Panc1 (cell line): Measurements from ENCODE around the gene SEC14L5. TPM values are rescaled to one million over a fixed set of nuclear protein-coding genes. Genes with fewer than 3 reads are reported as not detected.

Experiments used
- ATAC-seq: fragments of 200-7000 bp; cut with Tn5 transposase; 2 replicates; pipeline ENCODE4 v1.9.1; 2020; ENCODE audit warnings: mild to moderate bottlenecking, moderate library complexity
- BruUV-seq: library from RNA; stranded (reverse); fragments of 400-500 nt; replicated peaks from 2 replicates; lab custom pipeline; 2021; lab: Mats Ljungman, UMichigan
- CTCF ChIA-PET: fragments of 300-600 bp; sonication (Branson Sonifier 250); formaldehyde crosslinking; loops from one replicate; lab custom pipeline; 2022; ENCODE audit warnings: antibody characterized with exemption; lab: Charles Lee
- POLR2A ChIA-PET: fragments of 300-600 bp; sonication (Branson Sonifier 250); formaldehyde crosslinking; loops from one replicate; lab custom pipeline; 2022; ENCODE audit warnings: antibody characterized with exemption; lab: Charles Lee
- DNase-seq: peaks from one replicate; pipeline ENCODE4 v3.0.0-alpha.2; 2010; ENCODE audit warnings: low read depth, low spot score
- H3K27ac ChIP-seq: 2 replicates; pipeline ENCODE4 v1.5.1; 2011; ENCODE audit warnings: mild to moderate bottlenecking, low read length, inconsistent platforms
- H3K27me3 ChIP-seq: fragments of 200-500 bp; sonication (Bioruptor generic); 2 replicates; pipeline ENCODE4 v1.6.0; 2014; ENCODE audit warnings: low read length, inconsistent platforms; ENCODE audit not compliant: control insufficient read depth, insufficient read depth
- H3K36me3 ChIP-seq: fragments of 200-500 bp; sonication (Bioruptor generic); 2 replicates; pipeline ENCODE4 v1.5.1; 2014; ENCODE audit warnings: inconsistent platforms, mild to moderate bottlenecking, low read length, moderate library complexity; ENCODE audit not compliant: control insufficient read depth, insufficient read depth
- H3K4me1 ChIP-seq: 2 replicates; pipeline ENCODE4 v1.5.1; 2011; ENCODE audit warnings: inconsistent platforms, mild to moderate bottlenecking, low read length, moderate library complexity; ENCODE audit not compliant: control insufficient read depth, insufficient read depth
- H3K4me3 ChIP-seq, 2 experiments: 2 replicates each; pipeline ENCODE4 v1.5.1; 2011 to 2012; ENCODE audit warnings: low read depth in 2 of 2, low read length in 2 of 2, mild to moderate bottlenecking in 2 of 2, inconsistent platforms in 1 of 2, moderate library complexity in 1 of 2
- H3K9me3 ChIP-seq: fragments of 200-500 bp; sonication (Bioruptor generic); 2 replicates; pipeline ENCODE4 v1.5.1; 2014; ENCODE audit warnings: low read depth, mild to moderate bottlenecking, inconsistent platforms, low read length, moderate library complexity; ENCODE audit not compliant: control insufficient read depth, insufficient read depth
- CTCF ChIP-seq: fragments of 450-650 bp; IDR thresholded peaks from 2 replicates; pipeline ENCODE4 v1.5.1; 2017; ENCODE audit warnings: mild to moderate bottlenecking
- POLR2AphosphoS5 ChIP-seq: IDR thresholded peaks from 2 replicates; pipeline ENCODE4 v1.6.1; 2012; ENCODE audit warnings: mild to moderate bottlenecking, low read depth, low read length, moderate library complexity
- REST ChIP-seq, 2 experiments: IDR thresholded peaks; 2 replicates each; pipeline ENCODE4 v1.6.1; 2011 to 2012; ENCODE audit warnings: low read depth in 2 of 2, control low read depth in 1 of 2, low read length in 1 of 2, mild to moderate bottlenecking in 1 of 2, moderate library complexity in 1 of 2; ENCODE audit not compliant: insufficient read depth in 1 of 2
- SIN3A ChIP-seq: IDR thresholded peaks from 2 replicates; pipeline ENCODE4 v1.6.1; 2012; ENCODE audit warnings: low read depth, mild to moderate bottlenecking, low read length, moderate library complexity, borderline replicate concordance; ENCODE audit not compliant: insufficient read depth
- TCF7L2 ChIP-seq: IDR thresholded peaks from 2 replicates; pipeline ENCODE4 v1.6.1; 2011; ENCODE audit warnings: mild to moderate bottlenecking, low read depth, low read length, inconsistent platforms
- in situ Hi-C: cut with HindIII; loops from 2 replicates; pipeline ENCODE4 v1.10.0; 2016; ENCODE audit warnings: low sequenced_read_pairs, low pct_unique_long_range_greater_than_20kb
- intact Hi-C: fragments of 100-400 bp; cut with micrococcal nuclease; formaldehyde crosslinking; loops from one replicate; pipeline ENCODE4 v1.10.0; 2022; ENCODE audit not compliant: unreplicated experiment
- total RNA-seq: library from RNA; stranded (reverse); gene quantifications from one replicate; pipeline ENCODE4 v1.2.1, GENCODE V29; 2021; ENCODE audit not compliant: unreplicated experiment

The SEC14L5 gene
- total RNA-seq, 1 experiment from 2014 or later = 0.26 TPM

GRCh38 chr16:5062790-5063765 is 104.9 kb downstream of the SEC14L5 start:
- Histone ChIP-seq H3K9me3 (no peaks in the 10 kb centered on the region), H3K4me3 (no peak overlapping the region), H3K36me3 (no peaks in the 10 kb centered on the region), H3K4me1 (no peaks in the 10 kb centered on the region), H3K27ac (no peak overlapping the region), H3K27me3 (no peaks in the 10 kb centered on the region; the same call in 1 of the 2 replicates)
- ATAC-seq = peak; percentile 67
- CTCF ChIA-PET = interaction anchor here (0.6 kb wide), 1 partner anchor 18 kb away, joined by 6 read pairs; no protein-coding TSS in a partner anchor
- no TSS peak for BruUV-seq
- TF ChIP-seq CTCF (no peak), TCF7L2 (no peak), REST (IDR thresholded peaks at IDR 0.05; ENCODE audit: insufficient read depth in 1 of 2, low read depth in 2 of 2, low read length in 1 of 2) (no peak), SIN3A (no peak), POLR2AphosphoS5 (no peak)
- in situ Hi-C loops (no loop called here), intact Hi-C loops (no loop called here)
- no peak for DNase-seq
- POLR2A ChIA-PET = no interaction called here

GRCh38 chr16:5064915-5065314 is 106.8 kb downstream of the SEC14L5 start:
- POLR2A ChIA-PET = interaction anchor here (0.6 kb wide), 1 partner anchor 331 kb away, joined by 3 read pairs; the partner anchor contains the start of genes ANKS3 and DNAAF8
- H3K4me1 ChIP-seq = no peaks in the 10 kb centered on the region
- no peak overlapping the region for H3K4me3 ChIP-seq
- CTCF ChIA-PET = no interaction called here
- ATAC-seq = no peak
- H3K27ac ChIP-seq = no peak overlapping the region
- H3K36me3 ChIP-seq = no peaks in the 10 kb centered on the region
- intact Hi-C loops = no loop called here
- TF ChIP-seq REST (IDR thresholded peaks at IDR 0.05; ENCODE audit: insufficient read depth in 1 of 2, low read depth in 2 of 2, low read length in 1 of 2) (no peak), POLR2AphosphoS5 (no peak), CTCF (no peak), SIN3A (no peak), TCF7L2 (no peak)
- DNase-seq = no peak
- BruUV-seq = no TSS peak
- in situ Hi-C loops = no loop called here
- no peaks in the 10 kb centered on the region; the same call in 1 of the 2 replicates for H3K27me3 ChIP-seq
- no peaks in the 10 kb centered on the region for H3K9me3 ChIP-seq
